Activated T-helper 2 cell treated with anti-CD3 and anti-CD28 coated beads, Interferon-gamma antibody, Interleukin-2, Interleukin-4, amounts not matched to agents 10 μg/mL and 5 μg/mL and 100 μg/mL, durations not matched to agents 14 hours and 24 hours and 36 hours (primary cell): Measurements from ENCODE around the gene DCDC2B. TPM values are rescaled to one million over a fixed set of nuclear protein-coding genes. Genes with fewer than 3 reads are reported as not detected.

ENCODE experiments used
- DNase-seq: peaks from one replicate; pipeline ENCODE4 v3.0.0; 2021; ENCODE audit warnings: low spot score
- H3K27ac Mint-ChIP-seq: one replicate; pipeline ENCODE4 v1.8.0; 2021; ENCODE audit warnings: mixed read lengths
- H3K27me3 Mint-ChIP-seq: one replicate; pipeline ENCODE4 v1.8.0; 2021; ENCODE audit warnings: low read depth, mixed read lengths
- H3K36me3 Mint-ChIP-seq: one replicate; pipeline ENCODE4 v1.8.0; 2021; ENCODE audit warnings: low read depth, mixed read lengths
- H3K4me1 Mint-ChIP-seq: one replicate; pipeline ENCODE4 v1.8.0; 2021; ENCODE audit warnings: low read depth, mixed read lengths
- H3K4me3 Mint-ChIP-seq: one replicate; pipeline ENCODE4 v1.8.0; 2021; ENCODE audit warnings: low read depth, mild to moderate bottlenecking, moderate library complexity, mixed read lengths
- H3K9me3 Mint-ChIP-seq: one replicate; pipeline ENCODE4 v1.8.0; 2021; ENCODE audit warnings: mixed read lengths
- intact Hi-C: fragments of 100-400 bp; cut with micrococcal nuclease; formaldehyde crosslinking; loops from one replicate; pipeline ENCODE4 v1.15.1; 2023
- total RNA-seq: library from RNA; stranded (reverse); gene quantifications from 2 replicates; pipeline ENCODE4 v1.2.3, GENCODE V29; 2022

Gene DCDC2B
- total RNA-seq, 1 donor from 2014 or later = not detected

GRCh38 chr1:32240140-32240951 is 31.5 kb downstream of the DCDC2B start:
- intact Hi-C loops = no loop called here
- no peak for DNase-seq
- peaks cover 13% of the 10 kb centered on the region for H3K4me1 Mint-ChIP-seq
- H3K27ac Mint-ChIP-seq = no peak overlapping the region
- peak overlapping the region; percentile 78 for H3K4me3 Mint-ChIP-seq
- H3K9me3 Mint-ChIP-seq = no peaks in the 10 kb centered on the region
- H3K27me3 Mint-ChIP-seq = no peaks in the 10 kb centered on the region
- no peaks in the 10 kb centered on the region for H3K36me3 Mint-ChIP-seq

- Mint-ChIP-seq H3K27me3 (no peaks in the 10 kb centered on the region), H3K9me3 (no peaks in the 10 kb centered on the region), H3K36me3 (no peaks in the 10 kb centered on the region), H3K4me3 (peak overlapping the region; percentile 78), H3K27ac (no peak overlapping the region), H3K4me1 (peaks cover 13% of the 10 kb centered on the region)
- no peak for DNase-seq
- intact Hi-C loops = no loop called here
Observed at GRCh38 chr1:32241001-32241763, 32.3 kb downstream of the DCDC2B start.

GRCh38 chr1:32242341-32242851 is 33.5 kb downstream of the DCDC2B start:
- no peak for DNase-seq
- Mint-ChIP-seq H3K27ac (no peak overlapping the region), H3K36me3 (no peaks in the 10 kb centered on the region), H3K27me3 (no peaks in the 10 kb centered on the region), H3K4me3 (no peak overlapping the region), H3K4me1 (peaks cover 13% of the 10 kb centered on the region), H3K9me3 (no peaks in the 10 kb centered on the region)
- intact Hi-C loops = no loop called here

GRCh38 chr1:32246888-32247273 is 38.0 kb downstream of the DCDC2B start, which contains the start of gene FAM167B:
Gene FAM167B (plus strand): TSS chr1:32247222. CDS start chr1:32247422, 200 bp downstream.
- peaks cover 4% of the 10 kb centered on the region for H3K36me3 Mint-ChIP-seq
- H3K4me1 Mint-ChIP-seq = peaks cover 35% of the 10 kb centered on the region
- no peak for DNase-seq
- H3K9me3 Mint-ChIP-seq = no peaks in the 10 kb centered on the region
- peak within 1 kb of the TSS; percentile 66 for H3K4me3 Mint-ChIP-seq
- peak within 1 kb of the TSS; percentile 94 for H3K27ac Mint-ChIP-seq
- no peaks in the 10 kb centered on the region for H3K27me3 Mint-ChIP-seq
- intact Hi-C loops = no loop called here

- peaks cover 34% of the 10 kb centered on the region for H3K4me1 Mint-ChIP-seq
- H3K36me3 Mint-ChIP-seq = peaks cover 10% of the 10 kb centered on the region
- peak overlapping the region; percentile 66 for H3K4me3 Mint-ChIP-seq
- DNase-seq = no peak
- intact Hi-C loops = no loop called here
- H3K27ac Mint-ChIP-seq = peak overlapping the region; percentile 94
- H3K27me3 Mint-ChIP-seq = no peaks in the 10 kb centered on the region
- H3K9me3 Mint-ChIP-seq = no peaks in the 10 kb centered on the region
Observed at GRCh38 chr1:32247452-32247851, 38.6 kb downstream of the DCDC2B start.

- Mint-ChIP-seq H3K36me3 (peaks cover 17% of the 10 kb centered on the region), H3K9me3 (no peaks in the 10 kb centered on the region), H3K4me3 (peak overlapping the region; percentile 66), H3K27ac (peak overlapping the region; percentile 100), H3K4me1 (peaks cover 40% of the 10 kb centered on the region), H3K27me3 (no peaks in the 10 kb centered on the region)
- DNase-seq = peak; percentile 74
- intact Hi-C loops = loop anchor here (2.0 kb wide), 2 partner anchors 25 to 87 kb away; partner anchors contain the start of genes EIF3I and TMEM234
Observed at GRCh38 chr1:32247983-32248889, 39.3 kb downstream of the DCDC2B start.

- DNase-seq = peak; percentile 80
- peaks cover 25% of the 10 kb centered on the region for H3K36me3 Mint-ChIP-seq
- H3K27me3 Mint-ChIP-seq = no peaks in the 10 kb centered on the region
- peak overlapping the region; percentile 100 for H3K4me3 Mint-ChIP-seq
- H3K4me1 Mint-ChIP-seq = peaks cover 46% of the 10 kb centered on the region
- intact Hi-C loops = loop anchor here (1.0 to 5.0 kb wide), 6 partner anchors 14 to 313 kb away; partner anchors contain the start of genes CCDC28B, EIF3I, PTP4A2 and TMEM234
- H3K9me3 Mint-ChIP-seq = no peaks in the 10 kb centered on the region
- peak overlapping the region; percentile 100 for H3K27ac Mint-ChIP-seq
Observed at GRCh38 chr1:32249831-32250525, 41.1 kb downstream of the DCDC2B start.

GRCh38 chr1:32250893-32251716 is 42.2 kb downstream of the DCDC2B start, which contains the start of gene LCK:
Gene LCK (plus strand): TSS chr1:32251265. CDS start chr1:32274330, 23,065 bp downstream.
- H3K4me1 Mint-ChIP-seq = peaks cover 55% of the 10 kb centered on the region
- peak within 1 kb of the TSS; percentile 100 for H3K27ac Mint-ChIP-seq
- DNase-seq = peak; percentile 60
- intact Hi-C loops = loop anchor here (1.0 to 5.0 kb wide), 4 partner anchors 13 to 314 kb away; partner anchors contain the start of genes CCDC28B and PTP4A2
- peak within 1 kb of the TSS; percentile 100 for H3K4me3 Mint-ChIP-seq
- peaks cover 30% of the 10 kb centered on the region for H3K36me3 Mint-ChIP-seq
- no peaks in the 10 kb centered on the region for H3K27me3 Mint-ChIP-seq
- H3K9me3 Mint-ChIP-seq = no peaks in the 10 kb centered on the region

GRCh38 chr1:32255072-32256071 is 46.5 kb downstream of the DCDC2B start:
- H3K27me3 Mint-ChIP-seq = no peaks in the 10 kb centered on the region
- H3K4me3 Mint-ChIP-seq = peak overlapping the region; percentile 74
- H3K4me1 Mint-ChIP-seq = peaks cover 46% of the 10 kb centered on the region

More at GRCh38 chr1:32255072-32256071, 46.5 kb downstream of the DCDC2B start:
- Mint-ChIP-seq H3K36me3 (peaks cover 54% of the 10 kb centered on the region), H3K9me3 (no peaks in the 10 kb centered on the region), H3K27ac (peak overlapping the region; percentile 87)
- peak; percentile 41 for DNase-seq
- intact Hi-C loops = loop anchor here (2.0 kb wide), 2 partner anchors 17 to 35 kb away; no protein-coding TSS in a partner anchor
